Nephron progenitor cell (in vitro differentiated cells): ENCODE data around the gene DLG1.
"Not testable (repeated sequence)": the region's sequence is repeated elsewhere in the genome, so short reads cannot be mapped to it uniquely, and the experiment has no call there.

Source experiments
- DNase-seq: peaks from one replicate; pipeline ENCODE4 v3.0.0; 2021
- H3K27ac Mint-ChIP-seq: 2 replicates; pipeline ENCODE4 v1.8.0; 2021; ENCODE audit warnings: mild to moderate bottlenecking, moderate library complexity, mixed read lengths
- H3K27me3 Mint-ChIP-seq: 2 replicates; pipeline ENCODE4 v1.8.0; 2021; ENCODE audit warnings: mild to moderate bottlenecking, low read depth, mixed read lengths; ENCODE audit not compliant: poor library complexity
- H3K36me3 Mint-ChIP-seq: 2 replicates; pipeline ENCODE4 v1.8.0; 2021; ENCODE audit warnings: low read depth, mixed read lengths
- H3K4me1 Mint-ChIP-seq: 2 replicates; pipeline ENCODE4 v1.8.0; 2021; ENCODE audit warnings: mixed read lengths
- H3K4me3 Mint-ChIP-seq: 2 replicates; pipeline ENCODE4 v1.8.0; 2021; ENCODE audit warnings: mild to moderate bottlenecking, moderate library complexity, mixed read lengths
- H3K9me3 Mint-ChIP-seq: 2 replicates; pipeline ENCODE4 v1.8.0; 2021; ENCODE audit warnings: mild to moderate bottlenecking, moderate library complexity, mixed read lengths
- CTCF ChIP-seq: fragments of 200-600 bp; sonication (generic); IDR thresholded peaks from 2 replicates; pipeline ENCODE4 v1.5.0; 2021; ENCODE audit warnings: antibody characterized with exemption

The DLG1 gene

DNA sequence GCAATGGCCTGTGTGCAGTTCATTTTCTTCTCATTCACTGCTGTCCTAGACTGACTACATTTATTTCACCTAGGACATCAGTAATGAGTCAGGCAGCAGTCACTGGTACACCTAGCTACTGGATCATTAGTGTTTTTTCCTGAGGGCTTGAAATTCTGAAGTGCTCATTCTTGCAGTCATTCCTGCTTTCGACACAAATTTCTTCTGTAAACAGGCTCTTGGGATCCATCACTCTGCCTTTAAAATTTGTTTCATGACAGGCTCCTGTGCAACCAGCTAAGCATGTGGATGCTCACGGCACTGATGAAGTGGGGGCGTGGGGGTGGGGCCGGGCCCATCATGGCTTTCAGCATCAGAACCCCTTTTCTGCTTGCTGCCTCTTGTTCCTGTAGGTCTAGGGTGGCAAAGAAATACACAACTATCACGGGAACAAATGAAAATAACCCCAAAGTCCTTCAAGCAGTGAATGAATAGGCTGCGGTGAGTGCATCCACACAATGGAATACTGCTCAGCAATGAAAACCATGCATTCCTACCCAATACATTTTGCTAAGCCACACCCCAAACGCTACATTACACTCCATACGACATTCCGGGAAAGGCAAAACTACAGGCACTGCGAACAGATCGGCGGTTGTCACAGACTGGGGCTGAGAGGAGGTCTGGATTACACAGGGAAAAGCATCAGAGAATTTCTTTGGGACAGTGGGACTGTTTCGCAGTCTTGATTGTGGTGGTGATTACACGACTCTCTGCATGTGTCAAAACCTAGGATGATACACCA is 259.5 kb downstream of the DLG1 start:
- H3K27me3 Mint-ChIP-seq: peaks cover 7% of the 10 kb centered on the region
- H3K27ac Mint-ChIP-seq: peak overlapping the region; percentile 57
- no peak for DNase-seq
- H3K9me3 Mint-ChIP-seq: no peaks in the 10 kb centered on the region
- H3K4me1 Mint-ChIP-seq: no peaks in the 10 kb centered on the region
- no peak for TF ChIP-seq CTCF
- H3K4me3 Mint-ChIP-seq: no peak overlapping the region
- peaks cover 5% of the 10 kb centered on the region for H3K36me3 Mint-ChIP-seq

- H3K4me3 Mint-ChIP-seq: no peak overlapping the region
- DNase-seq: no peak
- no peak overlapping the region for H3K27ac Mint-ChIP-seq
- H3K27me3 Mint-ChIP-seq: peaks cover 22% of the 10 kb centered on the region
- no peaks in the 10 kb centered on the region for H3K4me1 Mint-ChIP-seq
- H3K36me3 Mint-ChIP-seq: no peaks in the 10 kb centered on the region
- TF ChIP-seq CTCF: no peak
- no peaks in the 10 kb centered on the region for H3K9me3 Mint-ChIP-seq
Measured at GRCh38 chr3:197035577-197035976, 262.8 kb downstream of the DLG1 start.

DNA sequence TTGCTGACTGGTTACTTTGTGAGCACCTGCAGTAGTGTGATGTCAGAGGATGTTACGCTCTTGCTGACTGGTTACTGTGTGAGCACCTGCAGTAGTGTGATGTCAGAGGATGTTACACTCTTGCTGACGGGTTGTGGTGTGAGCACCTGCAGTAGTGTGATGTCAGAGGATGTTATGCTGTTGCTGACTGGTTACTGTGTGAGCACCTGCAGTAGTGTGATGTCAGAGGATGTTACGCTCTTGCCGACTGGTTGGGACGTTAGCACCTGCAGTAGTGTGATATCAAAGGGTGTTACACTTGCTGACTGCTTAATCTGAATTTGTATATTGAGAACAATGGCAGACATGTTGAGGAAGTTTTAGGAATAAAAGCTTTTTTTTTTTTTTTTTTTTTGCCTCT is 263.6 kb downstream of the DLG1 start:
- not testable (repeated sequence) for H3K9me3 Mint-ChIP-seq, H3K4me1 Mint-ChIP-seq, H3K4me3 Mint-ChIP-seq, H3K36me3 Mint-ChIP-seq, H3K27ac Mint-ChIP-seq, DNase-seq
- peaks cover 29% of the 10 kb centered on the region for H3K27me3 Mint-ChIP-seq

DNA sequence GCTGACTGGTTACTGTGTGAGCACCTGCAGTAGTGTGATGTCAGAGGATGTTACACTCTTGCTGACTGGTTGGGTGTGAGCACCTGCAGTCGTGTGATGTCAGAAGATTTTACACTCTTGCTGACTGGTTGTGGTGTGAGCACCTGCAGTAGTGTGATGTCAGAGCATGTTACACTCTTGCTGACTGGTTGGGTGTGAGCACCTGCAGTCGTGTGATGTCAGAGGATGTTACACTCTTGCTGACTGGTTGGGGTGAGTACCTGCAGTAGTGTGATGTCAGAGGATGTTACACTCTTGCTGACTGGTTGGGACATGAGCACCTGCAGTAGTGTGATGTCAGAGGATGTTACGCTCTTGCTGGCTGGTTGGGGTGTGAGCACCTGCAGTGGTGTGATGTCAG is 264.6 kb downstream of the DLG1 start:
- H3K27me3 Mint-ChIP-seq: peaks cover 34% of the 10 kb centered on the region
- not testable (repeated sequence) for H3K27ac Mint-ChIP-seq, DNase-seq, H3K36me3 Mint-ChIP-seq, H3K9me3 Mint-ChIP-seq, H3K4me1 Mint-ChIP-seq, H3K4me3 Mint-ChIP-seq

DNA sequence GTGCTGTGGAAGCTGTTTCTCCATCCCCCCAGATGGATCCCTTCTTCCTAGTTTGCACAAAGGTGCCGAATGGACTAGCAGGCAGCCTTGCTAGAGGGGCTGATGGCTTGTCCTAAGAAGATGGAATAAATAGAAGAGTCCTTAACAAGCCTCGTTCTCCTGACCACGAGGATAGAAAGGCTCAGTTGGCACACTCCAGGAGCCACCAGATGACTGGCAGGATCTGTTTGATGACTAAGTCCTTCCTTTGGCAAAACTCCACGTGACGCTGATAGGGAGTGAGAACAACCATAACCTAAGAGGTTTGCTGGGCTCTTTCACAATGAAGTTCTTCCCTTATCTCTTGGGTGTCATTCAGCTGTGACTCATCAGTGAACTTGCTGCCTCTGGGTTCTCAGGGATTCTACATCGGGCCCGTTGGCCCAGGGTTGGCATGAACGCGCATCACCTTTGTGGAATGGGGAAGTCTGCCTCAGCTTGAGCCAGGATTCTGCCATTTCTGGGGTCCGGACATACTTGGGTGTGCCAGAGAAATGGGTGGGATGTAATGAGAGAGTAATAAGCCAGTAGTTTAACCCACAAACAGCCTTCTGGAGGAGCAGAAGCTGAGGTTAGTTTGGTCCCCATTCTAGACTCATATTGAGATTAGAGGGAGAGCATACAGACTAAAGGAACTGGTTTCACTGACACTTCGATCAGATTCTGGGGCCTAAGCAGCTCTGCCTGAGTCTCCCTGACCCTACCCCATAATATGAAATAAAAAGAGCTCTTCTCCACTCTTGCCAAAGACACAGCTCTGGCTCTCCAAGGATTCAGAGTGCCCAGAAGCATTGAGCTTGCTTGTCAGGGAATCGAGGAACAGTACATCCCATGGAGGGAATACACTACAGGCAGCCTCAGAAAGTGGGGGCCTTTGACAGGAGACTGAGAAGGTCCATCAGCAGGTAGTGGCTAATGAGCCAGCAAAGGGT is 266.8 kb downstream of the DLG1 start:
- Mint-ChIP-seq H3K27ac (no peak overlapping the region), H3K4me1 (peaks cover 6% of the 10 kb centered on the region), H3K27me3 (peaks cover 46% of the 10 kb centered on the region), H3K36me3 (no peaks in the 10 kb centered on the region), H3K4me3 (no peak overlapping the region), H3K9me3 (no peaks in the 10 kb centered on the region)
- DNase-seq: no peak
- TF ChIP-seq CTCF: no peak

DNA sequence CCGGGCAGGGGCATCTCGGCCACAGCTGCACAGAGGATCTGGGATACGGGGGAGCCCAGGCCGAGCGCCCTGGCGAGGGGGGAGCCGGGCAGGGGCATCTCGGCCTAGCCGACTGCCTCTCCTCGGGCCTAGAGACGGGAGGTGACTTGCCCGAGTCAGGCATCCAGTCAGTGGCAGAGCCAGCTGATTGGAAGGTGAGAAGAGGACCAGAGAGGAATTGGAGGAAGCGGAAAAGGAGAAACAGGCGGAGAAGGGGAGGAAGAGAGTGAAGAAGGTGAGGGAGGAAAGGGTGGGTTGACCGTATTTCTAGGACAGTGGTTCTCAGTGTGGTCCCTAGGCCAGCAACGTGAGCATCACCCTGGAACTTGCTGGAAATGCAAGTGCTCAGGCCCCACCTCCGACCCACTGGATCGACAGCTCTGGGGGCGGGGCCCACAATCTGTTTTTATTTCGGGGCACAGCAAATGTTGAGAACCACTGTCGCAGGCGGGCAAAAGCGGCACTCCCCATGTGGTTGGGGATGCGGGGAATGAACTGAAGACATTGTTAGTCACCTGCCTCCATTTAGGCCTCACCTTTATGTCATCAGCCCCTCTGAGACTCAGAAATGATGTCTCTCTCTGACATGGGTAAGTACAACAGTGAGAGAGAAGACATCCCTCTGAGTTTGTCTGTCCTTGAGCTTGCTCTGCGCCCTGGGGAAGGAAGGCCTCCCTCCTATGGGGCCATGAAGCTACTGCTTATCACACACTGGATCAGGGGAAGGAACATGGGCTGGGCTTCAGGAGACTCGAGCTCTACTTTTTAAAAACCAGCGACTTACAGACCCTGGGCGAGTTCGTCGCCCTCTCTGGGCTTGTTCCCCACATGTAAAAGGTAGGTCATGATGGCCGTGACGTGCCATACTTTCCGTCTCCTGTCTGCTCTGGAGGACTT is 267.8 kb downstream of the DLG1 start:
- peaks cover 11% of the 10 kb centered on the region for H3K4me1 Mint-ChIP-seq
- H3K4me3 Mint-ChIP-seq: no peak overlapping the region
- no peaks in the 10 kb centered on the region for H3K36me3 Mint-ChIP-seq
- H3K27me3 Mint-ChIP-seq: peaks cover 46% of the 10 kb centered on the region
- DNase-seq: no peak
- no peaks in the 10 kb centered on the region for H3K9me3 Mint-ChIP-seq
- no peak for TF ChIP-seq CTCF
- H3K27ac Mint-ChIP-seq: no peak overlapping the region
